Measurements from ENCODE around the gene CEP89.
"Not testable (repeated sequence)": the region's sequence is repeated elsewhere in the genome, so short reads cannot be mapped to it uniquely, and the experiment has no call there.

- TF ChIP-seq CTCF, POLR2AphosphoS5, POLR2A (IDR thresholded peaks at IDR 0.05): not testable (repeated sequence)
Measured at GRCh38 chr19:32988254-32988653, 16.5 kb upstream of the CEP89 start.
